Measurements from ENCODE around the gene XRCC3. TPM values are rescaled to one million over a fixed set of nuclear protein-coding genes. Genes with fewer than 3 reads are reported as not detected.
A peak's percentile ranks its signal among the peaks of the same experiment; 100 is the strongest.

Gene XRCC3
- total and polyA plus RNA-seq, 2 experiments from 2014 or later = 4.0 to 20.3 TPM

DNA sequence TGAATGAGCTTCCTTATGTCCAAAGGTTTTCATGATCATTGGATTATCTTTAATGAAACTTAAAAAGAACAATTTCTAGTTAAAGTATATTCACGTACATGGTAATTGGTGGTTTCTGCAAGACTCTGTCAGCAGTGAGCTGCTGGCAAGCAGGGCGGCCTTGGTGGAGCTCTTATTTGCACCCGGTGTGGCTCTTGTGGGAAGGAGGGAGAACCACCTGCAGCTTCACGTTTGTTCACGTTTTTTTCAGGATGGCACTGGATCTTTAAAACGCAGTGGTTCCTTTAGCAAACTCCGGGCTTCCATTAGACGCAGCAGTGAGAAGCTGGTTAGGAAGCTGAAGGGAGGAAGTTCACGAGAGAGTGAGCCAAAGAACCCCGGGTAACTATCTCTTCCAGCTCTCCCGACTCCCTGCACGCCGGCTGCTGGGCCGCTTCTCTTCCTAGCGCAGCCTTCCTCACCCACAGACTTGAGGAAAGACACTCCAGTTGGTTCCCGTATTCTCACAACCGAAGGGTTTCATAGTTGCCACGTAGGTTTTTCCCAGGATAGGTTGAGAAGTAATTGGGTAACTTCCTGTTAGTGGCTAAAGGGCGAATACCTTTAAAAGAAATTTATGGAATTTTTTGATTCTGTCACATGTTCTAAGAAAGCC lies 28.3 kb downstream of the XRCC3 start:
- Histone ChIP-seq H3F3A (ENCODE audit: insufficient read depth) (peaks cover 58% of the 10 kb centered on the region), H3K27ac (peak overlapping the region; percentile 64), H3K79me2 (ENCODE audit: insufficient read depth) (peaks cover 99% of the 10 kb centered on the region), H3K36me3 (ENCODE audit: low read depth) (peaks cover 65% of the 10 kb centered on the region), H3K9me3 (ENCODE audit: low read depth) (no peaks in the 10 kb centered on the region), H4K20me1 (ENCODE audit: insufficient read depth) (no peaks in the 10 kb centered on the region), H3K4me2 (ENCODE audit: unreplicated experiment) (no peak overlapping the region), H3K27me3 (replicated peaks; ENCODE audit: insufficient read depth) (no peaks in the 10 kb centered on the region), H3K9me2 (ENCODE audit: insufficient read depth) (no peaks in the 10 kb centered on the region), H3K9ac (no peak overlapping the region), H3K4me1 (ENCODE audit: insufficient read depth) (peaks cover 18% of the 10 kb centered on the region), H2AFZ (no peak overlapping the region), H3K4me3 (no peak overlapping the region)
- TF ChIP-seq EZH2phosphoT487 (IDR thresholded peaks at IDR 0.05; ENCODE audit: insufficient read depth, low read depth) (no peak), EZH2 (IDR thresholded peaks at IDR 0.05; ENCODE audit: insufficient read depth, poor library complexity, severe bottlenecking) (no peak)
- in situ Hi-C loops (cut with MboI) = loop anchor here (10.0 kb wide), 1 partner anchor 112 kb away; no protein-coding TSS in a partner anchor
- whole genome bisulfite sequencing, 2 experiments (ENCODE audit: low coverage in 1 of 2, low lambda C conversion rate in 2 of 2, missing lambda C conversion rate in 2 of 2) = 90 to 94% methylated on average over 19 of the region's 19 CpGs
- DNase-seq = no peak

- Histone ChIP-seq H3K27ac (no peak overlapping the region), H3F3A (ENCODE audit: insufficient read depth) (peaks cover 63% of the 10 kb centered on the region), H3K4me1 (ENCODE audit: insufficient read depth) (peaks cover 18% of the 10 kb centered on the region), H3K36me3 (ENCODE audit: low read depth) (peaks cover 77% of the 10 kb centered on the region), H3K9ac (no peak overlapping the region), H3K27me3 (replicated peaks; ENCODE audit: insufficient read depth) (no peaks in the 10 kb centered on the region), H3K9me2 (ENCODE audit: insufficient read depth) (no peaks in the 10 kb centered on the region), H3K9me3 (ENCODE audit: low read depth) (no peaks in the 10 kb centered on the region), H3K79me2 (ENCODE audit: insufficient read depth) (peaks cover 99% of the 10 kb centered on the region), H4K20me1 (ENCODE audit: insufficient read depth) (no peaks in the 10 kb centered on the region), H3K4me3 (no peak overlapping the region), H2AFZ (no peak overlapping the region), H3K4me2 (ENCODE audit: unreplicated experiment) (no peak overlapping the region)
- no peak for DNase-seq
- TF ChIP-seq EZH2phosphoT487 (IDR thresholded peaks at IDR 0.05; ENCODE audit: insufficient read depth, low read depth) = no peak
- no peak for TF ChIP-seq EZH2 (IDR thresholded peaks at IDR 0.05; ENCODE audit: insufficient read depth, poor library complexity, severe bottlenecking)
- 90 to 92% methylated on average over 23 of the region's 23 CpGs for WGBS, 2 experiments (ENCODE audit: low coverage in 1 of 2, low lambda C conversion rate in 2 of 2, missing lambda C conversion rate in 2 of 2)
- in situ Hi-C loops (cut with MboI) = loop anchor here (10.0 kb wide), 1 partner anchor 111 kb away; no protein-coding TSS in a partner anchor
Observed at GRCh38 chr14:103685276-103686211, 29.7 kb downstream of the XRCC3 start.

GRCh38 chr14:103684871-103685270 lies 30.4 kb downstream of the XRCC3 start:
- Histone ChIP-seq H3K4me3 (no peak overlapping the region), H2AFZ (no peak overlapping the region), H3K27me3 (replicated peaks; ENCODE audit: insufficient read depth) (no peaks in the 10 kb centered on the region), H3K9me2 (ENCODE audit: insufficient read depth) (no peaks in the 10 kb centered on the region), H3K9me3 (ENCODE audit: low read depth) (no peaks in the 10 kb centered on the region), H3K79me2 (ENCODE audit: insufficient read depth) (peaks cover 99% of the 10 kb centered on the region), H3F3A (ENCODE audit: insufficient read depth) (peaks cover 65% of the 10 kb centered on the region), H3K27ac (no peak overlapping the region), H3K9ac (no peak overlapping the region), H3K36me3 (ENCODE audit: low read depth) (peaks cover 81% of the 10 kb centered on the region), H3K4me1 (ENCODE audit: insufficient read depth) (peaks cover 16% of the 10 kb centered on the region), H3K4me2 (ENCODE audit: unreplicated experiment) (no peak overlapping the region), H4K20me1 (ENCODE audit: insufficient read depth) (no peaks in the 10 kb centered on the region)
- 78 to 80% methylated on average over 15 of the region's 15 CpGs for WGBS, 2 experiments (ENCODE audit: low coverage in 1 of 2, low lambda C conversion rate in 2 of 2, missing lambda C conversion rate in 2 of 2)
- TF ChIP-seq EZH2 (IDR thresholded peaks at IDR 0.05; ENCODE audit: insufficient read depth, poor library complexity, severe bottlenecking) = no peak
- TF ChIP-seq EZH2phosphoT487 (IDR thresholded peaks at IDR 0.05; ENCODE audit: insufficient read depth, low read depth) = no peak
- DNase-seq = no peak
- in situ Hi-C loops (cut with MboI) = loop anchor here (10.0 kb wide), 1 partner anchor 110 kb away; no protein-coding TSS in a partner anchor

DNA sequence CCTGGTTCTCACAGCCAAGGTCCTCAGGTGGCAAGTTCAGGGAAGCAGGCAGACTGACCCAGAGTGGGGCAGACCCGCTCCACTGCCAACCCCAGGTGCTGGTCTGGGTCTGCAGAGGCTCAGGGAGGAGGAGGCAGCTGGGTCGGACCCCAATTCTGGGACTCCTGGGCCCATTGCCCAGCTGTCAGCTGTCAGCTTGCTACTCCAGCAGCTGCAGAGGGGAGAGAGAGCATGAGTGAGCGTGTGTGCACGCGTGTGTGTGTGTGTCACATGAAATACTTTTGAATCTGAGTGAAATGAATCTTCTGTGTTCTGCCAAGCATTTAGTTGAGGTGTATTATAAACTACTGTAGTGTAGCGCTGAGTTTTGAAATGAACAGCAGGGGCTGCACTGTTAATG lies 30.8 kb downstream of the XRCC3 start:
- Histone ChIP-seq H3K4me3 (no peak overlapping the region), H3K27ac (no peak overlapping the region), H3K36me3 (ENCODE audit: low read depth) (peaks cover 85% of the 10 kb centered on the region), H4K20me1 (ENCODE audit: insufficient read depth) (no peaks in the 10 kb centered on the region), H3K9me2 (ENCODE audit: insufficient read depth) (no peaks in the 10 kb centered on the region), H3K4me1 (ENCODE audit: insufficient read depth) (peaks cover 12% of the 10 kb centered on the region), H3K79me2 (ENCODE audit: insufficient read depth) (peaks cover 99% of the 10 kb centered on the region), H3K27me3 (replicated peaks; ENCODE audit: insufficient read depth) (no peaks in the 10 kb centered on the region), H2AFZ (no peak overlapping the region), H3K4me2 (ENCODE audit: unreplicated experiment) (no peak overlapping the region), H3F3A (ENCODE audit: insufficient read depth) (peaks cover 65% of the 10 kb centered on the region), H3K9me3 (ENCODE audit: low read depth) (no peaks in the 10 kb centered on the region), H3K9ac (no peak overlapping the region)
- in situ Hi-C loops (cut with MboI) = loop anchor here (10.0 kb wide), 1 partner anchor 110 kb away; no protein-coding TSS in a partner anchor
- 71 to 80% methylated on average over 6 of the region's 6 CpGs for WGBS, 2 experiments (ENCODE audit: low coverage in 1 of 2, low lambda C conversion rate in 2 of 2, missing lambda C conversion rate in 2 of 2)
- no peak for TF ChIP-seq EZH2phosphoT487 (IDR thresholded peaks at IDR 0.05; ENCODE audit: insufficient read depth, low read depth)
- no peak for TF ChIP-seq EZH2 (IDR thresholded peaks at IDR 0.05; ENCODE audit: insufficient read depth, poor library complexity, severe bottlenecking)
- no peak for DNase-seq
